ENCODE results near the gene MAPRE3.

MAPRE3 gene

GRCh38 chr2:27027211-27027651, 56.8 kb downstream of the MAPRE3 start:
- no peak overlapping the region for H3K4me3 ChIP-seq (ENCODE audit: low read depth, low read length)
- DNase-seq (ENCODE audit: low read depth): no peak

- H3K4me3 ChIP-seq (ENCODE audit: low read depth, low read length): no peak overlapping the region
- no peak for DNase-seq (ENCODE audit: low read depth)
These were observed 58.6 kb downstream of the MAPRE3 start for GRCh38 chr2:27029051-27029450.

DNA sequence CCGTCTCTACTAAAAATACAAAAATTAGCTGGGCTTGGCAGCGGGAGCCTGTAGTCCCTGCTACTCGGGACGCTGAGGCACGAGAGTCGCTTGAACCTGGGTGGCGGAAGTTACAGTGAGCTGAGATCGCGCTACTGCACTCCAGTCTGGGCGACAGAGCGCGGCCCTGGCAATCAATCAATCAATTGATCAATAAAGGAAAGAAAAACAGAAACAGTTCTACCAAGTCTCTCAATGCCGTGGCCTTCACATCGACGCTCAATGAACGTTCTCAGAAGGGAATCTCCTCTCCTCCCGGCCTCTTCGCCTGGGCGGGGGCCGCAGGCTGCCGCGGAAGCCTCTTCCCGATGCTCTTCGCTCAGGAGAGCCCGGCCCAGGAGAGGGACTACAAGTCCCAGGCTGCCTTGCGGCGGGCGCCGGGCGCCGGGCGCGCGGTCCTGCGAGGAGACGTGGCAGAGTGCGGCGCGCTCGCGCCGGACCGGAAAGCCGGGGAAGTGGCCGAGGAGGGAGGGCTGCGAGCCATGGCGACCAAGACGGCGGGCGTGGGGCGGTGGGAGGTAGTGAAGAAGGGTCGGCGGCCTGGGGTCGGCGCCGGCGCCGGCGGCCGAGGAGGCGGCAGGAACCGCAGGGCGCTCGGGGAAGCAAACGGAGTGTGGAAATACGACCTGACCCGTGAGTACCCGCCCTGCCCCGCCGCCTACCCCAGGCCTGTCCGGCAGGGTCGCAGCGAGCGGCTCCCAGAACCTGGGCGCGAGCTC, 62.2 kb downstream of the MAPRE3 start, which contains the start of gene TMEM214:
Gene TMEM214, plus strand, starts transcription at position 471 of the 758 bp plus-strand sequence. Its CDS starts 51 bp downstream, at position 522.
- H3K4me3 ChIP-seq (ENCODE audit: low read depth, low read length): peak within 1 kb of the TSS; percentile 99
- DNase-seq (ENCODE audit: low read depth): peak; percentile 64

DNA sequence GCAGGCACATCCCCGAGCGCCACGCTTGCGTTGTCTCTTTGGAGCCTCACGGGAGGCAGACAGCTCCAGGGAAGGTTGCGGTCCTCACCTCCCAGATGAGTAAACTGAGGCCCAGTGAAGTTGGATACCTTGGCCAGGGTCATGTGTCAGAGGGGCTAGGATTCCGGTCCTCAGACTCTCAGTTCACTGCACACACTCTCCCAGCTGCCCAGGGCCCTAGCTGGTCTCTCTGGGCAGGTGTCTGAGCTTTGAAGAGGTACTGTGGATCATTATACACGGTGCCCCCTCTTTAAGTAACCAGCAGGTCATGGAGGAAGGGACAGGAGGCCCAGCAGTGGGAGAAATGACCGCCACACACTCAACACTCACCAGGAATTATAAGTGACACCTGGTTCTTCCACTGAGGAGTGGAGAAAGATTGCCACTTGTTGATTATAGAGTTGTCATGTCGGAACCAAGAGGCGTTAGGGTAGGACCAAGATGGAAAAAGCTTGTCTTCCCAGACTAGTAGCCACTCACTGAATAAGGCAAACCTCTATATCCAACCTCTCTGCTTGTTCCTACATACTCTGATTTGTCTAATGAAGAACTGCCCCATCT, 62.9 kb downstream of the MAPRE3 start:
- no peak for DNase-seq (ENCODE audit: low read depth)
- peak overlapping the region; percentile 99 for H3K4me3 ChIP-seq (ENCODE audit: low read depth, low read length)

DNA sequence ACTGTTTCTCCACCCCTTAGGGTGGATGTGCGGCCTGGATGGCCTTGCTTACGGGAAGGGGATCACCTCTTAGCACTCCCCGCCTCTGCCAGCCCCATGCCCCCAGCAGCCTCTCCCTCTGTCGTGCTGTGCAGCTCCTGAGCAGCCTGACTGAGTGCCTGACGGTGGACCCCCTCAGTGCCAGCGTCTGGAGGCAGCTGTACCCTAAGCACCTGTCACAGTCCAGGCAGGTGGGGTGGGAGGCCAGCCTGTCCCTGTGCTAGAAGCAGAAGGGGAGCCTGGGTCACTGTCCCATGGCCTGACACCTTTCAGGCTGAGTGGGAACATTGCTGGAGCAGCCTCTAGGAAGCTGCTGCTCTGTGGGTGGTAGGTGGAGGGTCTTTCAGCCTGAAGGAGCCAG, 67.6 kb downstream of the MAPRE3 start:
- DNase-seq (ENCODE audit: low read depth): no peak
- no peak overlapping the region for H3K4me3 ChIP-seq (ENCODE audit: low read depth, low read length)

GRCh38 chr2:27038631-27039339, 68.3 kb downstream of the MAPRE3 start:
- no peak overlapping the region for H3K4me3 ChIP-seq (ENCODE audit: low read depth, low read length)
- no peak for DNase-seq (ENCODE audit: low read depth)

GRCh38 chr2:27039426-27039825, 69.0 kb downstream of the MAPRE3 start:
- no peak for DNase-seq (ENCODE audit: low read depth)

DNA sequence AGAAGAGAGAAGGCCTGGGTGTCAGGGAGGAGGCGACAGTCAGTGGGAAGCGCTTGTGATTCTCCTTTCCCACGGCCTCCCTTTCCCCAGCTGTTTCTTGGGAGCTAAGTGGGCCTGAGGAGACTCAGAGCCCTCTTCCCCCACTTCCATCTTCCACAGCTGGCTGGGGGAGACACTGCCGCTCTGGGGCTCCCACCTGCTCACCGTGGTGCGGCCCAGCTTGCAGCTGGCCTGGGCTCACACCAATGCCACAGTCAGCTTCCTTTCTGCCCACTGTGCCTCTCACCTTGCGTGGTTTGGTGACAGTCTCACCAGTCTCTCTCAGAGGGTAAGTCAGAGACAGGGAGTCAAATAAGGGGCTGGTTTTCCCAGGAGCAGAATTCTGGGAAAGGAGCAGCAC, 69.4 kb downstream of the MAPRE3 start:
- no peak overlapping the region for H3K4me3 ChIP-seq (ENCODE audit: low read depth, low read length)

More at GRCh38 chr2:27039426-27039825, 69.0 kb downstream of the MAPRE3 start:
- no peak overlapping the region for H3K4me3 ChIP-seq (ENCODE audit: low read depth, low read length)

GRCh38 chr2:27040282-27040681, 69.8 kb downstream of the MAPRE3 start:
- DNase-seq (ENCODE audit: low read depth): no peak

More for the DNA sequence above, 69.4 kb downstream of the MAPRE3 start:
- no peak for DNase-seq (ENCODE audit: low read depth)

DNA sequence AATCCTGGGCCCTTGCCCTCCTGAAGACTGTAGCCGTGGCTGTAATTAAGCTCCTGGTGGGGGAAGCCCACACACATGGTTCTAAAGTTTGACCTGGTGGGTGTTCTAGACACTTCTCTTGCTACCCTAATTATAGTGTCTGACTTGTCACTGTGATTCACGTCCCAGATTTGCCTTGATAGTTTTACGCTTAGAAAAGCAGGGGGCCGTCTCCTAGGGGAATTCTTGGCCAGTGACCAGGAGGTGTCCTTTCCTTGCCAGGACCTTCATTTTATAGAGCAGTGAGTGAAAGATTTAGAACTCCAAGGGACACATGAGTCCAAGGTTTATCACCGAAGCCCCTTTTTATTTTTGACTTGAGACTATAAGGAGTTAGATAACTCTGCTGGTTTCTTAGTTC, 71.3 kb downstream of the MAPRE3 start:
- no peak overlapping the region for H3K4me3 ChIP-seq (ENCODE audit: low read depth, low read length)
- no peak for DNase-seq (ENCODE audit: low read depth)

More at GRCh38 chr2:27040282-27040681, 69.8 kb downstream of the MAPRE3 start:
- no peak overlapping the region for H3K4me3 ChIP-seq (ENCODE audit: low read depth, low read length)

DNA sequence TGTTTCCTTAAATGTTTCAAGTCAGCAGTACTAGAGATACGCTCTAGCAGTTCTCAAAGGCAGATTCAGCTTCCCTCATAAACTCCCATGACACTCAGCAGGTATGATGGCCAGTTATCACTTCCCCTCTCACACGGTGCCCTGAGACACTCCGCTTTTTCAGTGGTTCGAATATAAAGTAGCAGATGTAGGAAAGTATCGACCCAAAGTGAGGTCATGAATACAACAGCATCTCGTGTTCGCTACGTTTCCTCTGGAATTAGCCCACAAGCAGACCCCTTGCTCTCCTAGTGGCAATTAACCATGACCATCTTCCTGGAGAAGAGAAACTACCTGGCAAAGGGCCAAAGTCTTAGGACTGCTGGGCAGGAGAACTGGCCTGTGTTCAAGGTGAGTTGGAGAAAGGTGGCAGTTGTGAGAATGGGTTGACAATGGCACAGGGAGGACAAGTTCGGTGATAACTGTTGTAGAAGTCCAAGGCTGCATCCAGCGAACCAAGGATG, 71.8 kb downstream of the MAPRE3 start:
- DNase-seq (ENCODE audit: low read depth): no peak

DNA sequence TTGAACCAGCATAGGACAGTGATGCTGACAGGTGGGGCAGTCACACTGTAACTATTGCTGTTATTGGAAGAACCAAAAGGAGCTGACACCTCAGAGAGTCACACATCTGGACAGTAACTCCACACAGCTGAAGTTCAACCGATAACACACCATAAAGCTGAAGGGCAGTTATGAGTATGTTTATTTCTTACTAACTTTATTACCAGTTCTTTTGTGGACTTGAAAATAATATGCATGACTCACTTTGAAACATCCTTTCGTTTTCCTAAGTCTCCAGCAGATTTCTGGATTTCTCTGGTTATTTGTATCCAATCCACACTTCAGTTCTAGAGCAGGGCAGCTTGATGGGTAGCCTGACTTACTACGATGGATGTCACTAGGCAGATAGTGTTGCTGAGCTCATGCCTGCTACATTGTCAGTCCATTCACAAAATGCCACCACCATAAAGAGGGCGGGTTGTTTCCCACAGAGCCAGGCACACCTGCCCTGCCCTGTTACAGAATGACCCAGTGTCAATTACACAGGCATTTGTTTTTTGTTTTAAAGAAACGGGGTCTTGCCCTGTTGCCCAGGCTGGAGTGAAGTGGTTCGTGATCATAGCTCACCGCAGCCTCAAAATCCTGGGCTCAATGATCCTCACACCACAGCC, 72.7 kb downstream of the MAPRE3 start:
- no peak for DNase-seq (ENCODE audit: low read depth)
- H3K4me3 ChIP-seq (ENCODE audit: low read depth, low read length): no peak overlapping the region

More for the DNA sequence above, 71.8 kb downstream of the MAPRE3 start:
- no peak overlapping the region for H3K4me3 ChIP-seq (ENCODE audit: low read depth, low read length)

- no peak for DNase-seq (ENCODE audit: low read depth)
- peak overlapping the region; percentile 93 for H3K4me3 ChIP-seq (ENCODE audit: low read depth, low read length)
These were observed 79.2 kb downstream of the MAPRE3 start for GRCh38 chr2:27049422-27050280.

GRCh38 chr2:27050281-27050995, 80.0 kb downstream of the MAPRE3 start:
- DNase-seq (ENCODE audit: low read depth): peak; percentile 92
- peak overlapping the region; percentile 93 for H3K4me3 ChIP-seq (ENCODE audit: low read depth, low read length)

DNA sequence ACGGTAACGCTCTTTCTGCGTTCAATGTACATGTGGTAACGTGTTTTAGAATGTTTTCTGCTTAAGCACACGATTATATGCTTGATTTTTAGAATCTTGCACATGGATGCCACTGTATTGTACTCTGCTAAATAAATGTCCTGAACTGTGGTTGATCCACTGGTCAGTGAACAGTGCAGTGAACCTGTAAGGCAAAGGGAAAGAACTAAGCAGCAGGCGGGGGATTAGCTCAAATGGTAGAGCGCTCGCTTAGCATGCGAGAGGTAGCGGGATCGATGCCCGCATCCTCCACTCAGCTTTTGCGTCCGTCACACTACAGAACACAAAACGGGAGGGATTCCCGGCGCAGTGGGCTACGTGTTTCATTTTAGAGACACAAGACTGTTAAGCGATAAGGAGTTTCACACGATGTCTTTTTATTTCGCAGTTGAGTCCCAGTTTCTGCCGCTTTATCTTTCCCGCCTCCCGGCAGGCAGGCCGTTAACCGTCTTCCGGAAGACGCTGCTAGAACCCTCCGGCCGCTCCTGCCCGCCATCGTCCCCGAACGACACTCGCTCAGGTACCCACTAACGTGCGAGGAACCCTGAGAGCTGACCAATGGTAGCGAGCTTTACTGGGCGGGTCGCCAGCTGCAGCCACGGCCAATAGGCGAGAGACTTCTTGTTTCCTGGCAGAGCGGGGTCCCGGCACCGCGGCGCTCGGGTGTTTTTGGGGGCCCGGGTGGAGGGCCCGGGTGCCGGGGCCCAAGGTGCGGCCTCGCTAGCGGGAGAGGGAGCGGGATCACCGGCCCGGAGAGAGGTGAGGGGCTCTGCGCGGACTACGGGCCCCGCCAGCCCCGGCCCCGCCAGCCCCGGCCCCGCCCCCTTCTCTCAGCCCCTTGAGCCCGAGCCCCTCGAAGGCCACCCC, 80.8 kb downstream of the MAPRE3 start, which contains the start of gene AGBL5:
Gene AGBL5, plus strand, starts transcription at position 673 of the 906 bp plus-strand sequence. CDS start 1,291 bp downstream, outside the sequence.
- DNase-seq (ENCODE audit: low read depth): peak; percentile 68
- peak within 1 kb of the TSS; percentile 93 for H3K4me3 ChIP-seq (ENCODE audit: low read depth, low read length)

DNA sequence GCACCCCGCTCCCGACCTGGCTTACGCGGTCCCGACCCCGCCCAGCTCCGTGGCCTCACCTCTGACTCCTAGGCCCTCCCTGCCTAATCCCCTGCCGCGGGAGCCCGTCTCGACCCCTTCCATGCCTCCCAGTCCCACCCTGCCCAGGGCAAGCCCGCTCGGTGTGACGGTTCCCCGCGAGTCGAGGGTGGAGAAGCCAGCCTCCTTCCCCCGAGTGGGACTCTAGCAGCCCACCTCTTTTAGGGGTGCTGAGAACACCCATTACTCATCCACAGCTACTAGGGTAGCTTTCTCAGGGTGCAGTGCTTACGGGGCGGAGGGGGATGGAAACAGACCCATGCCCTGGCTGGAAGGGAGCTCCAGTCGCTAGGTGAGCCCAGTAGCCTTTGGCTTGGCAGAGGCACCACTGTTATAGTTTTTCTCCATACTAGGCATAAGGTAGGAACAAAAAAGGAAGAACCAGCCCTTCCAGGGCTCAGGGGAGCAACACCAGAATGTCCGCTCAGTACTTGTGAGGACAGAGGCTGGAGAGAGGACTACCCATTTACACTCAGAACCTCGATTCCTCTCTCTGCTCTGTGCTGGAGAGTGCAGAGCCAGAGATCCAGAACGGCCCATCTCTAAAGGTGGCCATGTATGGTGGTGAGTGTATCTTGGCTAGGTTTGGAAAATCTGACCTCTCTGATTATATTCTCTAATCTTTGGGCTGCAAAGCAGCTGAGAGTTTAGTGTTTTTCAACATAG, 81.6 kb downstream of the MAPRE3 start:
- peak overlapping the region; percentile 93 for H3K4me3 ChIP-seq (ENCODE audit: low read depth, low read length)
- no peak for DNase-seq (ENCODE audit: low read depth)
